Nephron (organoid): ENCODE measurements around the gene SLC9A3.

Experiments
- H3K27ac Mint-ChIP-seq, 3 experiments: 2 replicates each; pipeline ENCODE4 v1.8.0; 2020; ENCODE audit warnings: mixed read lengths in 3 of 3, mild to moderate bottlenecking in 2 of 3, moderate library complexity in 1 of 3
- H3K27me3 Mint-ChIP-seq: 2 replicates; pipeline ENCODE4 v1.8.0; 2021; ENCODE audit warnings: low read depth, mild to moderate bottlenecking, moderate library complexity, mixed read lengths
- H3K36me3 Mint-ChIP-seq: 2 replicates; pipeline ENCODE4 v1.8.0; 2020; ENCODE audit warnings: low read depth, mixed read lengths
- H3K4me1 Mint-ChIP-seq: 2 replicates; pipeline ENCODE4 v1.8.0; 2020; ENCODE audit warnings: mixed read lengths
- H3K4me3 Mint-ChIP-seq, 3 experiments: 2 replicates each; pipeline ENCODE4 v1.8.0; 2020; ENCODE audit warnings: mild to moderate bottlenecking in 3 of 3, mixed read lengths in 3 of 3, moderate library complexity in 2 of 3
- H3K9me3 Mint-ChIP-seq: 2 replicates; pipeline ENCODE4 v1.8.0; 2020; ENCODE audit warnings: mixed read lengths
- CTCF ChIP-seq, 3 experiments: fragments of 200-600 bp; sonication (generic); IDR thresholded peaks; one replicate each; pipeline ENCODE4 v1.5.0; 2021; ENCODE audit warnings: antibody characterized with exemption in 3 of 3; ENCODE audit not compliant: unreplicated experiment in 3 of 3

SLC9A3 gene

GRCh38 chr5:453725-454481 lies 70.3 kb downstream of the SLC9A3 start:
- Mint-ChIP-seq H3K4me3 (no peak overlapping the region), H3K4me1 (no peaks in the 10 kb centered on the region), H3K9me3 (peaks cover 26% of the 10 kb centered on the region), H3K27me3 (no peaks in the 10 kb centered on the region), H3K27ac (no peak overlapping the region), H3K36me3 (peaks cover 84% of the 10 kb centered on the region)
- no peak for TF ChIP-seq CTCF (IDR thresholded peaks at IDR 0.05; ENCODE audit: unreplicated experiment in 3 of 3)

- Mint-ChIP-seq H3K27me3 (no peaks in the 10 kb centered on the region), H3K4me3 (no peak overlapping the region), H3K9me3 (peaks cover 26% of the 10 kb centered on the region), H3K27ac (no peak overlapping the region), H3K4me1 (no peaks in the 10 kb centered on the region), H3K36me3 (peaks cover 84% of the 10 kb centered on the region)
- TF ChIP-seq CTCF (IDR thresholded peaks at IDR 0.05; ENCODE audit: unreplicated experiment in 3 of 3) = no peak
These were observed 71.1 kb downstream of the SLC9A3 start for GRCh38 chr5:452978-453710.

GRCh38 chr5:451587-452458 lies 72.4 kb downstream of the SLC9A3 start:
- H3K4me1 Mint-ChIP-seq = no peaks in the 10 kb centered on the region
- peaks cover 26% of the 10 kb centered on the region for H3K9me3 Mint-ChIP-seq
- TF ChIP-seq CTCF (IDR thresholded peaks at IDR 0.05; ENCODE audit: unreplicated experiment in 3 of 3) = no peak
- H3K27me3 Mint-ChIP-seq = no peaks in the 10 kb centered on the region
- H3K27ac Mint-ChIP-seq = no peak overlapping the region
- H3K4me3 Mint-ChIP-seq = no peak overlapping the region
- peaks cover 95% of the 10 kb centered on the region for H3K36me3 Mint-ChIP-seq

GRCh38 chr5:449151-449550 lies 75.1 kb downstream of the SLC9A3 start:
- Mint-ChIP-seq H3K4me1 (peaks cover 10% of the 10 kb centered on the region), H3K4me3 (no peak overlapping the region), H3K27me3 (no peaks in the 10 kb centered on the region), H3K36me3 (peaks cover 81% of the 10 kb centered on the region), H3K9me3 (peaks cover 26% of the 10 kb centered on the region), H3K27ac (no peak overlapping the region)
- no peak for TF ChIP-seq CTCF (IDR thresholded peaks at IDR 0.05; ENCODE audit: unreplicated experiment in 3 of 3)

- peaks cover 77% of the 10 kb centered on the region for H3K36me3 Mint-ChIP-seq
- peaks cover 26% of the 10 kb centered on the region for H3K9me3 Mint-ChIP-seq
- no peak for TF ChIP-seq CTCF (IDR thresholded peaks at IDR 0.05; ENCODE audit: unreplicated experiment in 3 of 3)
- H3K4me3 Mint-ChIP-seq = no peak overlapping the region
- no peak overlapping the region for H3K27ac Mint-ChIP-seq
- peaks cover 11% of the 10 kb centered on the region for H3K4me1 Mint-ChIP-seq
- no peaks in the 10 kb centered on the region for H3K27me3 Mint-ChIP-seq
These were observed 75.5 kb downstream of the SLC9A3 start for GRCh38 chr5:448766-449090.
